Measurements from ENCODE around the gene DNAH7. TPM values are rescaled to one million over a fixed set of nuclear protein-coding genes. Genes with fewer than 3 reads are reported as not detected.
A peak's percentile ranks its signal among the peaks of the same experiment; 100 is the strongest.

The DNAH7 gene
- total and polyA plus RNA-seq, 9 of the 15 experiments (the other 6 are each of a cell fraction or from before 2014, with no cell fraction given): 0.03 to 0.42 (median 0.18) TPM

- TF ChIP-seq ARID4B (CRISPR knock-in tag; IDR thresholded peaks at IDR 0.05): no peak
- no peak for TF ChIP-seq MCM7 (IDR thresholded peaks at IDR 0.05)
- TF ChIP-seq MAX (CRISPR knock-in tag; IDR thresholded peaks at IDR 0.05): peak; percentile 20; the same call in 1 of the 2 replicates
- no peak for TF ChIP-seq SMARCB1 (IDR thresholded peaks at IDR 0.05; ENCODE audit: insufficient read length, low read depth)
- TF ChIP-seq BRCA1 (IDR thresholded peaks at IDR 0.05): no peak
- TF ChIP-seq BRCA1 (CRISPR knock-in tag; IDR thresholded peaks at IDR 0.05): no peak
- TF ChIP-seq BCOR (IDR thresholded peaks at IDR 0.05): no peak
- TF ChIP-seq DNMT1 (IDR thresholded peaks at IDR 0.05): no peak
- peak; percentile 77 for TF ChIP-seq C11orf30 (IDR thresholded peaks at IDR 0.05; ENCODE audit: low read depth)
- no peak for TF ChIP-seq ZZZ3 (IDR thresholded peaks at IDR 0.05)
- TF ChIP-seq ZFP36 (IDR thresholded peaks at IDR 0.05; ENCODE audit: low read depth, low read length, partially characterized antibody): no peak
- TF ChIP-seq THRB (CRISPR knock-in tag; conservative IDR thresholded peaks at IDR 0.05): no peak
- no peak for TF ChIP-seq ZNF77 (CRISPR knock-in tag; IDR thresholded peaks at IDR 0.05)
- TF ChIP-seq PRDM10 (IDR thresholded peaks at IDR 0.05; ENCODE audit: partially characterized antibody): no peak
- no peak for TF ChIP-seq SIX5 (IDR thresholded peaks at IDR 0.05; ENCODE audit: borderline replicate concordance in 1 of 2, insufficient read depth in 1 of 2, low read depth in 1 of 2, low read length in 2 of 2)
- TF ChIP-seq GTF2A2 (tag; IDR thresholded peaks at IDR 0.05): no peak
- no peak for TF ChIP-seq HCFC1 (IDR thresholded peaks at IDR 0.05; ENCODE audit: low read depth, low read length)
- TF ChIP-seq NELFE (IDR thresholded peaks at IDR 0.05; ENCODE audit: insufficient read depth, insufficient read length): no peak
- no peak for TF ChIP-seq SNRNP70 (optimal IDR thresholded peaks at IDR 0.05; ENCODE audit: low read depth, low read length)
These were observed 32.8 kb upstream of the DNAH7 start (continued) for GRCh38 chr2:196101325-196101991.

Data from K562 (cell line).